Right hindlimb (tissue), 1 donor: ENCODE results near the gene CD274.

Source experiments
- DNase-seq: peaks from one replicate; pipeline ENCODE4 v3.0.0-alpha.2; 2018

Gene CD274

DNA sequence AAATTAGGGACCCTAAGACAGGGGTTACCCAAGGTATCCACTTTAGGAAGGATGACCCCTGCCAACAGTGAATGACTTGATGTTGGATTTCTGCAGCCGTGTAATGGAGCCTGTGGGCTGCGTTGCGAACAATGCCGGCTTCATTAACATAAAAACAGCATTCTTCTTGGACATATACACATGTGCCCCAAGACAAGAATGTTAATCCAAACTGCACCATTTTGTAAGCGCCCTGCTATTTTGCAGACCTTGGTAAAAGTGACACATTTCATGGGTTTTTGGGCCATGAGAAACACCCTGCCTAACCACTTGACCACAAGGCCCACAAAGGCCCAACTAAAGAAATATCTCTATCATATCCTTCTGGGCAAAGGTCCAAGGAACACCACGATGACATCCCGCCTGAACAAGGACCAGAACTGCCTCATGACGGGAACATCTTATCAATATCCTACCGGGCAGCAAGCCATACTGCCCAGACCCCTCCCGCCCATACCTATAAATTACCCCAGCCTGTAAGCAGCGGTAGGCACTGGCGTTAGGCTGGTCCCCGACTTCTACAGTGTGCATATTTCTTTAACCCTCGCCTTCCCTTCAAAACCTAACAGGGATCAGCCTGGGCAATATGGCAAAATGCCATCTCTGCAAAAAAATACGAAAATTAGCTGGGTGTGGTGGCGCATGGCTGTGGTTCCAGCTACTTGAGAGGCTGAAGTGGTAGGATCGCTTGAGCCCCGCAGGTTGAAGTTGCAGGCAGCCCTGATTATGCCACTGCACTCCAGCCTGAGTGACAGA lies 50.3 kb downstream of the CD274 start:
- no peak for DNase-seq

- DNase-seq, result no peak
Observed at GRCh38 chr9:5502553-5502952, 52.2 kb downstream of the CD274 start.

- no peak for DNase-seq
Observed at GRCh38 chr9:5509573-5509972, 59.2 kb downstream of the CD274 start.

GRCh38 chr9:5510360-5510931 lies 60.1 kb downstream of the CD274 start, which contains the start of gene PDCD1LG2:
TSS of gene PDCD1LG2 (plus strand) at chr9:5510531. CDS start at chr9:5522547, 12,016 bp downstream.
- no peak for DNase-seq

GRCh38 chr9:5510989-5511388 lies 60.6 kb downstream of the CD274 start:
- DNase-seq, result no peak

- DNase-seq, result no peak
Observed at GRCh38 chr9:5511476-5511875, 61.1 kb downstream of the CD274 start.

DNA sequence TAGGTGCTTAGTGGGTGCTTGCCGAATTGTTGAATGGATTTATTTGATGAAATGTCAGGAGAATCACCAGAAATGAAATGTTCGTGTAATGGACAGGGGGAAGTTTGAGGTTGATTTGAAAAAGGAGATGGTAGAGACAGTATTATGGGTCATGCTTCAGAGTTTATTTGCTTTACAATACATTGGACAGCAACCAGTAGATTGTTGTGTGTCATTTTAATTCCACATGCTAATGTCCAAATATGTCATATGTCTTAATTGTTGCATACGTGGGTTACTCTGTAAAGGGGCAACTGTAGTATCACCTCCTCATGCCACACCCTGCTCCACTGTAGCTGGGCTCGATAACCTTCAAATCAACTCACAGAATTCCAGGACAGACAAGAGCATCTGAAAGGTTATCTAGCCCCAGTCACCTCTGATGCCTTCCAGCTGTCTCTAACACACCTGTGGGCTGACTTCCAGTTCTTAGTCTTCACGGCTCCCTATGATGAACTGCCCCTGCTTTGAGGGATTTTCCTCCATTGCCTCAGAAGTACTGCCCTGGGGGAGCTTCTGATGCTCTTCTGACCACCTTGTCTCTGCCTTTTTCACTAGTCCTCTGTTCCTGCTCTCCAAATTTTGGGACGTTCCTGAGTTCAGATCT lies 61.7 kb downstream of the CD274 start:
- no peak for DNase-seq

DNA sequence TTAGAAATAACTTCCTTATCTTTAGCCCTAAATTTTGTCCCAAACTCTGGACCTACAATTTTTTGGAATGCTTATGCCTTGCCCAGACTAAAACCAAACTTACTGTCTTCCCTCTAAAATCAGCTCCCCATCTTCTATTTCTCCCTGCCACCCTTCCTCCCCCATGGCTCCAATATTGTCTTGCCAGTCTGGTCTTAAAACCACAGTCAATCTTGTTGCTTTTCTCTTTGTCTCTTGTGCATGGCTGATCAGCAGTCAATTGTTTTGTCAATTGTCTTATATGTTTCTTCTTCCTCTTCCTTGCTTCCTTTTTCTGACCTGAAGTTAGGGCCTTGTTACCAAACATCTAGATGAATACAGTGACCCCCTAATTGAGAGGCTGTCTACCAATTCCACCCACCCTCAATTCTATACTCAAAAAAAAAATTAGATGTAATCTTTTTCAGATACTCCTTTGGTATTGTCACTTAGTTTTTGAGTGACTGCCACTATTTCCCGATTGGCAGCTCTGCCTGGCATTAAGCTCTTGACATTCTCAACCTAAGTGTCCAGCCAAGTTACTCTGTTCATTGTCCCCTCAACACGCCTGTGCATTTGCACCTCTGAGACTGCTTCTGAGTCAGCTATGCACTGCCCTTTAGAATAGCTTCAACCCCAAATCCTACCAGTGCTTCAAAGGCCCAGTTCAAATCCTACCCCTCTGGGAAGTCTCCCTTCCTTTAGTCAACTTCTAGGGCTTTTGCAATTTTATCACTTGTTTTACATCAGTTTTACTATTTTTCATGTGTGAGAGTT lies 62.5 kb downstream of the CD274 start:
- no peak for DNase-seq

DNA sequence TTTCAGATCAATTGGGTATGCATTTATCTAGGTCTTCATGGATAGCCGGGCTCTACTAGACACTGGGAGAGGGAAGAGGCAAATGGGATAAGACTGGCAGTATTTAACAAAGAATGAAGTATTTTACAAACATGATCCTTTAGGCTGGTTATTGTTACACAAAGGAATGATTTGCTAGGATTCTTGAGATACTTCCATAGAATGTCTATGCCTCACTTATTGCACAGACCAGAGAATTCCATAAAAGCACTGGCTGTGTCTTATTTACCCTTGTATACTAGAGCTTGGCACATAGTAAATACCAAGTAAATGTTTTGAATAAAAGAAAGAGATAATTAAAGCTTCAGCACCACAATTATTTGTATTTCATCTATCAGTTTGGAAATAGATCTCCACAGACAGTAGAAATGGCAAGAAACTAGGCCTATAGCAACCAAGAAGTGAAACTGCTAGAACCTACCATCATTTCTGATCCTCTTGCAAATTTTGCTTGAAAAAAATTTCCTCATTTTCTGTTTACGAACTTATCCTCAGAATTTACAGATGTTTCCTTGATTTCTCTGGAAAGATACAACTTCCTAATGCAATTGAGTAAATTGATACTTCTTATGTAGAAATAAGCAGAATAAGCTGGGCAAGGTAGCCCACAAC lies 63.7 kb downstream of the CD274 start:
- no peak for DNase-seq

- DNase-seq, result no peak
Observed at GRCh38 chr9:5514617-5515260, 64.4 kb downstream of the CD274 start.

- DNase-seq, result no peak
Observed at GRCh38 chr9:5515261-5515650, 64.9 kb downstream of the CD274 start.

- no peak for DNase-seq
Observed at GRCh38 chr9:5516453-5517220, 66.3 kb downstream of the CD274 start.

- no peak for DNase-seq
Observed at GRCh38 chr9:5518171-5518936, 68.0 kb downstream of the CD274 start.

- DNase-seq, result no peak
Observed at GRCh38 chr9:5518937-5519319, 68.6 kb downstream of the CD274 start.
